Astrocyte (in vitro differentiated cells and primary cell): ENCODE data around the gene NUP133. TPM values are rescaled to one million over a fixed set of nuclear protein-coding genes. Genes with fewer than 3 reads are reported as not detected.

ENCODE experiments used
- DNase-seq: peaks from one replicate; pipeline ENCODE4 v3.0.0-alpha.2; 2010; ENCODE audit warnings: low read depth
- FAIRE-seq: peaks from 2 replicates; lab custom pipeline; 2011; peaks lifted over from hg19 to GRCh38; lab: Jason Lieb, UNC
- H2AFZ ChIP-seq: 2 replicates; pipeline ENCODE4 v1.6.0; 2012; ENCODE audit warnings: low read depth, low read length, inconsistent platforms
- H3K27ac ChIP-seq: 2 replicates; pipeline ENCODE4 v1.5.1; 2011; ENCODE audit warnings: low read depth, low read length, inconsistent platforms
- H3K27me3 ChIP-seq: 2 replicates; pipeline ENCODE4 v1.6.0; 2011; ENCODE audit warnings: low read length, inconsistent platforms; ENCODE audit not compliant: insufficient read depth
- H3K36me3 ChIP-seq: 2 replicates; pipeline ENCODE4 v1.5.1; 2011; ENCODE audit warnings: low read length, inconsistent platforms; ENCODE audit not compliant: insufficient read depth
- H3K4me1 ChIP-seq: 2 replicates; pipeline ENCODE4 v1.5.1; 2011; ENCODE audit warnings: low read length, inconsistent platforms; ENCODE audit not compliant: insufficient read depth
- H3K4me2 ChIP-seq: 2 replicates; pipeline ENCODE4 v1.6.0; 2012; ENCODE audit warnings: low read length, inconsistent platforms
- H3K4me3 ChIP-seq: 2 replicates; pipeline ENCODE4 v1.5.1; 2011; ENCODE audit warnings: low read depth, mild to moderate bottlenecking, low read length, inconsistent platforms; ENCODE audit not compliant: insufficient read depth
- H3K79me2 ChIP-seq: 2 replicates; pipeline ENCODE4 v1.6.0; 2012; ENCODE audit warnings: mild to moderate bottlenecking, low read length, inconsistent platforms; ENCODE audit not compliant: insufficient read depth
- H3K9ac ChIP-seq: 2 replicates; pipeline ENCODE4 v1.6.0; 2012; ENCODE audit warnings: mild to moderate bottlenecking, low read length, inconsistent platforms
- H3K9me3 ChIP-seq: 2 replicates; pipeline ENCODE4 v1.5.1; 2012; ENCODE audit warnings: low read depth, mild to moderate bottlenecking, low read length, inconsistent platforms; ENCODE audit not compliant: insufficient read depth
- H4K20me1 ChIP-seq: 2 replicates; pipeline ENCODE4 v1.6.0; 2012; ENCODE audit warnings: low read length, inconsistent platforms; ENCODE audit not compliant: insufficient read depth
- H3K27ac Mint-ChIP-seq: one replicate; pipeline ENCODE4 v1.8.0; 2021; ENCODE audit warnings: mild to moderate bottlenecking, mixed read lengths; ENCODE audit not compliant: unreplicated experiment
- H3K27me3 Mint-ChIP-seq: one replicate; pipeline ENCODE4 v1.8.0; 2021; ENCODE audit warnings: low read depth, mixed read lengths; ENCODE audit not compliant: unreplicated experiment
- H3K36me3 Mint-ChIP-seq: one replicate; pipeline ENCODE4 v1.8.0; 2021; ENCODE audit warnings: low read depth, mixed read lengths; ENCODE audit not compliant: unreplicated experiment
- H3K4me1 Mint-ChIP-seq: one replicate; pipeline ENCODE4 v1.8.0; 2021; ENCODE audit warnings: low read depth, mixed read lengths; ENCODE audit not compliant: unreplicated experiment
- H3K4me3 Mint-ChIP-seq: one replicate; pipeline ENCODE4 v1.8.0; 2021; ENCODE audit warnings: mild to moderate bottlenecking, moderate library complexity, mixed read lengths; ENCODE audit not compliant: unreplicated experiment
- H3K9me3 Mint-ChIP-seq: one replicate; pipeline ENCODE4 v1.8.0; 2021; ENCODE audit warnings: mild to moderate bottlenecking, mixed read lengths; ENCODE audit not compliant: unreplicated experiment
- EZH2 ChIP-seq: IDR thresholded peaks from 2 replicates; pipeline ENCODE4 v1.6.1; 2012; ENCODE audit warnings: mild to moderate bottlenecking, low read length, inconsistent platforms; ENCODE audit not compliant: insufficient read depth
- total RNA-seq: library from RNA; stranded (reverse); gene quantifications from 2 replicates; pipeline ENCODE4 v1.2.1, GENCODE V29; 2021
- TF ChIP-seq, protein P1 (sequence below): IDR thresholded peaks from 2 replicates; pipeline ENCODE4 v1.5.1; 2011; ENCODE audit warnings: low read depth, mild to moderate bottlenecking, inconsistent platforms, low read length, moderate library complexity; ENCODE audit not compliant: insufficient read depth

The NUP133 gene
- total RNA-seq, 1 donor from 2014 or later, result 35.1 TPM

DNA sequence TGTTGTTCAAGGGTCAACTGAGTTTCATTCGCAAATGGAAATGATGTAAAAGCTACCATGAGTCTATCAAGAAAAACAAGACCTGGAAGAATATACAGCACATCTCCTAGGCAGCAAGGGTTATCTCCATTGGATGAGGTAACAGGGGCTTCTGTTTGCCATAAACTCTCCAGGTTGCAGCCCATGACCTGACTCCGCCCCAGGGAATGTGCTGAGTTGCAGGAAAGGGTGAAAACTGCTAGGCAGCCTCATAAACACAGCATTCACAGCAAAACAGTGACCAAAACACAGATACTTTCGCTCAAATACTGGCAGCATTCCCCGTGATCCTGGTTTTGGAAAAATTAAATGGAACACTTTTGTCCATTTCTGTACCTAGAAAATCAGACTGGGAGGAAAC is 54.1 kb downstream of the NUP133 start:
- Histone ChIP-seq H3K4me1 (no peaks in the 10 kb centered on the region), H3K27ac (no peak overlapping the region), H2AFZ (no peak overlapping the region), H3K9ac (no peak overlapping the region), H3K79me2 (no peaks in the 10 kb centered on the region), H3K27me3 (no peaks in the 10 kb centered on the region), H3K4me2 (no peak overlapping the region), H4K20me1 (no peaks in the 10 kb centered on the region), H3K9me3 (no peaks in the 10 kb centered on the region), H3K4me3 (no peak overlapping the region), H3K36me3 (peaks cover 21% of the 10 kb centered on the region)
- Mint-ChIP-seq H3K27me3 (no peaks in the 10 kb centered on the region), H3K4me1 (peaks cover 3% of the 10 kb centered on the region), H3K36me3 (peaks cover 2% of the 10 kb centered on the region), H3K27ac (no peak overlapping the region), H3K4me3 (no peak overlapping the region), H3K9me3 (no peaks in the 10 kb centered on the region)
- FAIRE-seq (no peak), DNase-seq (no peak)
- TF ChIP-seq EZH2, result no peak
- TF ChIP-seq, protein P1, sequence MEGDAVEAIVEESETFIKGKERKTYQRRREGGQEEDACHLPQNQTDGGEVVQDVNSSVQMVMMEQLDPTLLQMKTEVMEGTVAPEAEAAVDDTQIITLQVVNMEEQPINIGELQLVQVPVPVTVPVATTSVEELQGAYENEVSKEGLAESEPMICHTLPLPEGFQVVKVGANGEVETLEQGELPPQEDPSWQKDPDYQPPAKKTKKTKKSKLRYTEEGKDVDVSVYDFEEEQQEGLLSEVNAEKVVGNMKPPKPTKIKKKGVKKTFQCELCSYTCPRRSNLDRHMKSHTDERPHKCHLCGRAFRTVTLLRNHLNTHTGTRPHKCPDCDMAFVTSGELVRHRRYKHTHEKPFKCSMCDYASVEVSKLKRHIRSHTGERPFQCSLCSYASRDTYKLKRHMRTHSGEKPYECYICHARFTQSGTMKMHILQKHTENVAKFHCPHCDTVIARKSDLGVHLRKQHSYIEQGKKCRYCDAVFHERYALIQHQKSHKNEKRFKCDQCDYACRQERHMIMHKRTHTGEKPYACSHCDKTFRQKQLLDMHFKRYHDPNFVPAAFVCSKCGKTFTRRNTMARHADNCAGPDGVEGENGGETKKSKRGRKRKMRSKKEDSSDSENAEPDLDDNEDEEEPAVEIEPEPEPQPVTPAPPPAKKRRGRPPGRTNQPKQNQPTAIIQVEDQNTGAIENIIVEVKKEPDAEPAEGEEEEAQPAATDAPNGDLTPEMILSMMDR, result no peak

DNA sequence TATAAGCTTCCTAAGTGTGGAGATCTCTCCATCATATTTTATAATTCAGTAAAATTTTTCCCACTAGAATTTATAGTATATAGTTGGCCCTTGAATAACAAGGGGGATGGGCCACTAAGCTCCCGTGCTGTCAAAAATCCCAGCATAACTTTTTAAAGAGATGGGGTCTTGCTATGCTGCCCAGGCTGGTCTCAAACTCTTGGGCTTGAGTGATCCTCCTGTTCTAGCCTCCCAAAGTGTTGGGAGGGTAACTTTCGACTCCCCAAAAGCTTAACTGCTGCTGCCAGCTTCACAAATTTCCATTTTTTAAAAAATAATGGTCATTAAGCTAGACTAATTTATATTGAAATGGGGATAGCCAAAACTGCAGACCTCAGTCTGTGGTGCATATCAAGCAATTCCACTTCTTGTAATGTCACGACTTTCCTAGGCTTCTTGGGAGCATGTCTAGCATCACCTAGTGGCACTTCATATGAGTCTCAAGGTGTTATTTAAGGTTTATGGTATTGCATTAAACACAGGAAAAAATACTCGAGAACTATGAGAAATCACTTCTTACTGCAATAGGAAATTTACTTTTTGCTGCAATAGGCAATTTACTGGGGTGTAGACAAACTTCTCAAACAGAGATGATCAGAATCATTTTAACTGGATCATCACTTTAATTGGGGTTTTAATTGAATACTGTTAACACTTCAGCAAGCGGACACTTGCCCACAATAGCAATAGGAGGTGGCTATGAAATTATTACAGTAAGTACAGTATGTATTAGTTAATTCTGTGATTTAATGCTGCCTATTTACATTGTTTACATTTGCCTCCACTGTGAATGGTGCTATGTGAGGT is 55.0 kb downstream of the NUP133 start:
- Histone ChIP-seq H3K79me2 (no peaks in the 10 kb centered on the region), H3K27ac (no peak overlapping the region), H3K9me3 (no peaks in the 10 kb centered on the region), H3K36me3 (peaks cover 23% of the 10 kb centered on the region), H3K4me1 (no peaks in the 10 kb centered on the region), H3K4me3 (no peak overlapping the region), H3K4me2 (no peak overlapping the region), H4K20me1 (no peaks in the 10 kb centered on the region), H3K27me3 (no peaks in the 10 kb centered on the region), H3K9ac (no peak overlapping the region), H2AFZ (no peak overlapping the region)
- TF ChIP-seq, protein P1, result peak; percentile 50
- TF ChIP-seq EZH2, result no peak
- peaks cover 10% of the 10 kb centered on the region for H3K36me3 Mint-ChIP-seq
- H3K4me1 Mint-ChIP-seq, result peaks cover 3% of the 10 kb centered on the region
- no peak for DNase-seq
- FAIRE-seq, result no peak
- H3K4me3 Mint-ChIP-seq, result no peak overlapping the region
- no peaks in the 10 kb centered on the region for H3K9me3 Mint-ChIP-seq
- no peak overlapping the region for H3K27ac Mint-ChIP-seq
- H3K27me3 Mint-ChIP-seq, result no peaks in the 10 kb centered on the region

DNA sequence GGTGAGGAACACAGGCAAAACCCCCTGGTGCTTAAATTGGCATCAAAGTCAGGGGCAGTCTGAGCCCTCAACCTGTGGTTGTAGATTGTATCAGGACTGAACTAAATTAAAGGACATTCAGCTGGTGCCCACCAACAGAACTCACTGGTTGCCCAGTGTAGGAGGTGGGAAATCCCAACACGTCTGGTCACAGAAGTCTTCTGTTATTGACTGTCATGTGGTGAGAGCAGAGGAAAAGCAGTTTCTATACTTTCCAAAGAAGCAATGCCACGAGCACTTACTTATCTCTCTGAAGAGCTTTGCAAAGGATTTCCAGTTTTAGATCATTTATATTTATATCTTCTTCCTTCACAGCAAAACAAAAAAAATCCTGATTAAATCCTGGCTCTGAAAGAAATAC is 59.3 kb downstream of the NUP133 start:
- FAIRE-seq (no peak), DNase-seq (no peak)
- H3K9me3 Mint-ChIP-seq, result no peaks in the 10 kb centered on the region

More for the DNA sequence above, 59.3 kb downstream of the NUP133 start:
- H3K9me3 ChIP-seq, result no peaks in the 10 kb centered on the region
- no peak overlapping the region for H3K4me3 ChIP-seq
- TF ChIP-seq EZH2, result no peak
- TF ChIP-seq, protein P1, result no peak
- peaks cover 14% of the 10 kb centered on the region for H3K36me3 ChIP-seq
- no peak overlapping the region for H2AFZ ChIP-seq
- H4K20me1 ChIP-seq, result no peaks in the 10 kb centered on the region
- no peak overlapping the region for H3K4me2 ChIP-seq
- no peaks in the 10 kb centered on the region for H3K79me2 ChIP-seq
- peaks cover 5% of the 10 kb centered on the region for H3K4me1 Mint-ChIP-seq
- H3K27ac ChIP-seq, result no peak overlapping the region
- H3K27me3 Mint-ChIP-seq, result no peaks in the 10 kb centered on the region
- H3K27ac Mint-ChIP-seq, result no peak overlapping the region
- H3K27me3 ChIP-seq, result no peaks in the 10 kb centered on the region
- no peaks in the 10 kb centered on the region for H3K4me1 ChIP-seq
- H3K36me3 Mint-ChIP-seq, result peaks cover 16% of the 10 kb centered on the region
- H3K9ac ChIP-seq, result no peak overlapping the region
- no peak overlapping the region for H3K4me3 Mint-ChIP-seq
